Uterus (tissue), 2 donors: ENCODE results near the gene P2RY2.

Experiments
- CTCF ChIP-seq, 4 experiments: fragments of 200-600 bp in 2 of 4; fragments of 450-650 bp in 2 of 4; sonication (generic) in 2 of 4; IDR thresholded peaks; one replicate each; pipeline ENCODE4 v1.5.1; 2016 to 2019; ENCODE audit warnings: antibody characterized with exemption in 4 of 4, mild to moderate bottlenecking in 2 of 4, moderate library complexity in 1 of 4
- POLR2A ChIP-seq, 2 donors: fragments of 450-650 bp; IDR thresholded peaks; one replicate each; pipeline ENCODE4 v1.6.1; 2016; ENCODE audit warnings: antibody characterized with exemption in 2 of 2, mild to moderate bottlenecking in 1 of 2, moderate library complexity in 1 of 2

- TF ChIP-seq CTCF (IDR thresholded peaks at IDR 0.05): no peak
- TF ChIP-seq POLR2A (IDR thresholded peaks at IDR 0.05): no peak
These were observed 11.3 kb upstream of the P2RY2 start for GRCh38 chr11:73206801-73207200.
